Activated CD4-positive, alpha-beta memory T cell treated with anti-CD3 and anti-CD28 coated beads for 36 hours (primary cell): ENCODE measurements around the gene ZNF343. TPM values are rescaled to one million over a fixed set of nuclear protein-coding genes. Genes with fewer than 3 reads are reported as not detected.
"Not testable (repeated sequence)": the region's sequence is repeated elsewhere in the genome, so short reads cannot be mapped to it uniquely, and the experiment has no call there.

Experiments used
- CTCF ChIA-PET: fragments of 350-600 bp; sonication (Branson Sonifier 250); formaldehyde crosslinking; loops from one replicate; lab custom pipeline; 2021; ENCODE audit warnings: antibody characterized with exemption, inconsistent platforms; lab: Charles Lee
- POLR2A ChIA-PET: fragments of 350-600 bp; sonication (Branson Sonifier 250); formaldehyde crosslinking; loops from one replicate; lab custom pipeline; 2021; ENCODE audit warnings: antibody characterized with exemption; lab: Charles Lee
- DNase-seq: peaks from one replicate; pipeline ENCODE4 v3.0.0-alpha.2; 2020
- H3K27ac Mint-ChIP-seq: one replicate; pipeline ENCODE4 v1.8.0; 2021; ENCODE audit warnings: mixed read lengths
- H3K27me3 Mint-ChIP-seq: one replicate; pipeline ENCODE4 v1.8.0; 2021; ENCODE audit warnings: mixed read lengths
- H3K36me3 Mint-ChIP-seq: one replicate; pipeline ENCODE4 v1.8.0; 2021; ENCODE audit warnings: mixed read lengths
- H3K4me1 Mint-ChIP-seq: one replicate; pipeline ENCODE4 v1.8.0; 2021; ENCODE audit warnings: low read depth, mixed read lengths
- H3K4me3 Mint-ChIP-seq: one replicate; pipeline ENCODE4 v1.8.0; 2021; ENCODE audit warnings: mild to moderate bottlenecking, mixed read lengths
- H3K9me3 Mint-ChIP-seq: one replicate; pipeline ENCODE4 v1.8.0; 2021; ENCODE audit warnings: mixed read lengths
- intact Hi-C: fragments of 100-400 bp; cut with micrococcal nuclease; formaldehyde crosslinking; loops from one replicate; pipeline ENCODE4 v1.15.1; 2023
- total RNA-seq, 2 experiments: library from RNA; stranded (reverse); gene quantifications; one replicate each; pipeline ENCODE4 v1.2.3, GENCODE V29; 2021

The ZNF343 gene
- total RNA-seq, 2 experiments from 2014 or later: 6.8 to 6.9 TPM

GRCh38 chr20:2535711-2536559 lies 27.2 kb upstream of the ZNF343 start:
- intact Hi-C loops: no loop called here
- no peaks in the 10 kb centered on the region for H3K4me1 Mint-ChIP-seq
- peaks cover 36% of the 10 kb centered on the region for H3K27me3 Mint-ChIP-seq
- H3K36me3 Mint-ChIP-seq: no peaks in the 10 kb centered on the region
- no peaks in the 10 kb centered on the region for H3K9me3 Mint-ChIP-seq
- ChIA-PET POLR2A (no interaction called here), CTCF (interaction anchor here (0.7 kb wide), 1 partner anchor 12 kb away, joined by 3 read pairs; no protein-coding TSS in a partner anchor)
- no peak overlapping the region for H3K4me3 Mint-ChIP-seq
- no peak for DNase-seq
- H3K27ac Mint-ChIP-seq: no peak overlapping the region

- ChIA-PET CTCF (interaction anchor here (5.1 kb wide), 1 partner anchor 12 kb away, joined by 37 read pairs; no protein-coding TSS in a partner anchor), POLR2A (no interaction called here)
- H3K9me3 Mint-ChIP-seq: no peaks in the 10 kb centered on the region
- H3K27ac Mint-ChIP-seq: no peak overlapping the region
- H3K36me3 Mint-ChIP-seq: no peaks in the 10 kb centered on the region
- DNase-seq: no peak
- intact Hi-C loops: no loop called here
- no peaks in the 10 kb centered on the region for H3K4me1 Mint-ChIP-seq
- peaks cover 20% of the 10 kb centered on the region for H3K27me3 Mint-ChIP-seq
- no peak overlapping the region for H3K4me3 Mint-ChIP-seq
Observed at GRCh38 chr20:2533118-2533517, 24.4 kb upstream of the ZNF343 start.

GRCh38 chr20:2528671-2529271 lies 20.1 kb upstream of the ZNF343 start:
- POLR2A ChIA-PET: no interaction called here
- H3K4me3 Mint-ChIP-seq: no peak overlapping the region
- no peaks in the 10 kb centered on the region for H3K9me3 Mint-ChIP-seq
- DNase-seq: no peak
- H3K27ac Mint-ChIP-seq: no peak overlapping the region
- CTCF ChIA-PET: interaction anchor here (5.1 kb wide), 1 partner anchor 8 kb away, joined by 37 read pairs; no protein-coding TSS in a partner anchor
- intact Hi-C loops: no loop called here
- peaks cover 5% of the 10 kb centered on the region for H3K27me3 Mint-ChIP-seq
- H3K36me3 Mint-ChIP-seq: no peaks in the 10 kb centered on the region
- H3K4me1 Mint-ChIP-seq: peaks cover 11% of the 10 kb centered on the region

- H3K4me3 Mint-ChIP-seq: no peak overlapping the region
- peaks cover 11% of the 10 kb centered on the region for H3K4me1 Mint-ChIP-seq
- DNase-seq: no peak
- no peaks in the 10 kb centered on the region for H3K9me3 Mint-ChIP-seq
- H3K36me3 Mint-ChIP-seq: no peaks in the 10 kb centered on the region
- no peak overlapping the region for H3K27ac Mint-ChIP-seq
- H3K27me3 Mint-ChIP-seq: no peaks in the 10 kb centered on the region
- CTCF ChIA-PET: no interaction called here
- intact Hi-C loops: no loop called here
- POLR2A ChIA-PET: no interaction called here
Observed at GRCh38 chr20:2527762-2528161, 19.0 kb upstream of the ZNF343 start.

- peaks cover 14% of the 10 kb centered on the region for H3K4me1 Mint-ChIP-seq
- H3K27me3 Mint-ChIP-seq, POLR2A ChIA-PET, H3K27ac Mint-ChIP-seq, DNase-seq, H3K36me3 Mint-ChIP-seq, H3K4me3 Mint-ChIP-seq, H3K9me3 Mint-ChIP-seq, intact Hi-C loops: not testable (repeated sequence)
- CTCF ChIA-PET: interaction anchor here (0.6 kb wide), 1 partner anchor 42 kb away, joined by 3 read pairs; no protein-coding TSS in a partner anchor
Observed at GRCh38 chr20:2526218-2526583, 17.5 kb upstream of the ZNF343 start.

- POLR2A ChIA-PET: interaction anchor here (1.1 to 1.8 kb wide), 2 partner anchors 54 to 127 kb away, joined by 4 to 14 read pairs; partner anchors contain the start of genes NOP56 and SNRPB
- H3K9me3 Mint-ChIP-seq: no peaks in the 10 kb centered on the region
- no peaks in the 10 kb centered on the region for H3K27me3 Mint-ChIP-seq
- peak overlapping the region; percentile 85 for H3K4me3 Mint-ChIP-seq
- DNase-seq: peak; percentile 53
- peak overlapping the region; percentile 85 for H3K27ac Mint-ChIP-seq
- H3K4me1 Mint-ChIP-seq: peaks cover 14% of the 10 kb centered on the region
- CTCF ChIA-PET: interaction anchor here (0.6 to 6.3 kb wide), 21 partner anchors 14 to 476 kb away, joined by 3 to 134 read pairs (median 3); partner anchors contain the start of genes NOP56, SNRPB and ZNF343
- intact Hi-C loops: loop anchor here (1.0 to 5.0 kb wide), 3 partner anchors 16 to 127 kb away; partner anchors contain the start of genes NOP56 and SNRPB
- H3K36me3 Mint-ChIP-seq: no peaks in the 10 kb centered on the region
Observed at GRCh38 chr20:2524709-2525506, 16.2 kb upstream of the ZNF343 start.

GRCh38 chr20:2523919-2524708 lies 15.4 kb upstream of the ZNF343 start:
- peak; percentile 94 for DNase-seq
- Mint-ChIP-seq H3K27ac (peak overlapping the region; percentile 85), H3K27me3 (no peaks in the 10 kb centered on the region), H3K4me3 (peak overlapping the region; percentile 85), H3K4me1 (peaks cover 14% of the 10 kb centered on the region), H3K36me3 (no peaks in the 10 kb centered on the region), H3K9me3 (no peaks in the 10 kb centered on the region)
- POLR2A ChIA-PET: interaction anchor here (1.1 to 1.8 kb wide), 2 partner anchors 53 to 128 kb away, joined by 4 to 14 read pairs; partner anchors contain the start of genes NOP56 and SNRPB
- CTCF ChIA-PET: interaction anchor here (0.6 to 6.3 kb wide), 20 partner anchors 12 to 477 kb away, joined by 3 to 134 read pairs (median 3); partner anchors contain the start of genes NOP56, SNRPB, TMC2 and ZNF343
- intact Hi-C loops: loop anchor here (1.0 to 5.0 kb wide), 2 partner anchors 15 to 128 kb away; partner anchors contain the start of gene NOP56

GRCh38 chr20:2522826-2523429 lies 14.2 kb upstream of the ZNF343 start:
- H3K4me3 Mint-ChIP-seq, H3K9me3 Mint-ChIP-seq, H3K27me3 Mint-ChIP-seq, H3K27ac Mint-ChIP-seq, H3K36me3 Mint-ChIP-seq, POLR2A ChIA-PET: not testable (repeated sequence)
- CTCF ChIA-PET: interaction anchor here (0.8 to 6.3 kb wide), 25 partner anchors 8 to 315 kb away, joined by 3 to 134 read pairs (median 8); partner anchors contain the start of genes IDH3B, SNRPB and ZNF343
- intact Hi-C loops: loop anchor here (5.0 kb wide), 1 partner anchor 129 kb away; the partner anchor contains the start of gene NOP56
- peak; percentile 24 for DNase-seq
- peaks cover 14% of the 10 kb centered on the region for H3K4me1 Mint-ChIP-seq

GRCh38 chr20:2521369-2522305 lies 12.9 kb upstream of the ZNF343 start:
- H3K4me1 Mint-ChIP-seq: peaks cover 14% of the 10 kb centered on the region
- no peaks in the 10 kb centered on the region for H3K9me3 Mint-ChIP-seq
- no peak overlapping the region for H3K4me3 Mint-ChIP-seq
- H3K36me3 Mint-ChIP-seq: no peaks in the 10 kb centered on the region
- peak; percentile 71 for DNase-seq
- POLR2A ChIA-PET: interaction anchor here (1.0 to 1.1 kb wide), 3 partner anchors 13 to 131 kb away, joined by 3 to 4 read pairs (median 3); partner anchors contain the start of genes NOP56, SNRPB and ZNF343
- H3K27ac Mint-ChIP-seq: no peak overlapping the region
- H3K27me3 Mint-ChIP-seq: no peaks in the 10 kb centered on the region
- intact Hi-C loops: loop anchor here (5.0 kb wide), 1 partner anchor 131 kb away; the partner anchor contains the start of gene NOP56
- CTCF ChIA-PET: interaction anchor here (0.5 to 6.3 kb wide), 44 partner anchors 10 to 423 kb away, joined by 3 to 134 read pairs (median 5); partner anchors contain the start of genes IDH3B, NOP56, SNRPB and ZNF343
